GM23248 (cell line): Measurements from ENCODE around the gene CCNY.

Experiments used
- EZH2 ChIP-seq: fragments of 200-600 bp; sonication (generic); IDR thresholded peaks from 2 replicates; pipeline ENCODE4 v1.6.1; 2018; ENCODE audit warnings: antibody characterized with exemption, mild to moderate bottlenecking; ENCODE audit not compliant: insufficient read depth, poor library complexity, severe bottlenecking
- EZH2phosphoT487 ChIP-seq: fragments of 200-600 bp; sonication (generic); IDR thresholded peaks from 2 replicates; pipeline ENCODE4 v1.6.1; 2018; ENCODE audit warnings: antibody characterized with exemption, moderate library complexity, mild to moderate bottlenecking, low read depth; ENCODE audit not compliant: insufficient read depth

DNA sequence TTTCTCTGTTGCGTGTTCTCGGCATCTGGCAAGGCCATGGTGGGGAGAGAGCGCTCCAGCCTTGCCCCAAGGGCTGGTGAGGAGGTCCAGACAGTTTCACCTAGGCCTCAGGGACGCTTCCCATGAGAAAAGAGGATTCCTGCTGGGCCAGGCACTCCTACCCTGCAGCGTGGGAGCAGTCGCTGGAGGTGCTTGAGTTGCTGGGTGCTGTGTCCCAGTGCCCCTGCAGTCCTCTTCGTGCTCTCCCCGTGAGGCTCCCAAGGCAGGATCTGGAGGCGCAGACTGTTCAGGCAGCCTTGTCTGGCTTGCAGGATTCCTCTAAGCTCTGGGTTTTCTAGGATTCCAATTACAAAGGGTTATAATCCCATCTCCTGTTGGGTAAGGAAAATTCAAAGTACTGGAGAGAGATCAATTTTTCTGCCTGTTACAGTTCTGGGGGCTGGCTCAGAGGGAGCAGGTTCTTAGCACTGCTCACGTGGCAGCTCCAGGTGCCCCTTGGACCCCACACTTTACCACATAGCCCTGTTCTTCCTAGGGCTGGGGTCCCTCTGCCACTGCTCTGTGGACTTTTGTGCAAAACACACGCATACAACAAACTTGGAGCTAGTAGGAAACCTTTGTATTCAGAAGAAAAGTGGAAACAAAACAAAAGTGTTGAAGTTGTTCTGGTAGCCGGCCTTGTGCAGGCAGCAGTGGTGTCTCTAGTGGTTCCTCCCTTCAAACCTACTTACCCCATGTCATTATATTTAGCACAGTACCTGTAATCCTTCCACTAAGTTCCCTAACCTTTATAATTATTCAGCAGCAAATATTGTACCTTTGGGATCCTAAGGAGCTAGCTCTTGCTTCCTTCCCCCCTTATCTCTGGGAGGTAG is 60.5 kb downstream of the CCNY start:
- no peak for TF ChIP-seq EZH2phosphoT487
- TF ChIP-seq EZH2 = no peak
